Loucy (cell line): ENCODE results near the gene EXD3.

ENCODE experiments used
- EZH2phosphoT487 ChIP-seq: fragments of 200-600 bp; IDR thresholded peaks from 2 replicates; pipeline ENCODE4 v1.6.1; 2018; ENCODE audit warnings: antibody characterized with exemption, mild to moderate bottlenecking, moderate library complexity, borderline replicate concordance
- TF ChIP-seq, protein P1 (sequence below): fragments of 200-600 bp; sonication (generic); conservative IDR thresholded peaks from 2 replicates; pipeline ENCODE4 v1.5.1; 2014; ENCODE audit warnings: mild to moderate bottlenecking, antibody characterized with exemption, low read length

- TF ChIP-seq, protein P1, sequence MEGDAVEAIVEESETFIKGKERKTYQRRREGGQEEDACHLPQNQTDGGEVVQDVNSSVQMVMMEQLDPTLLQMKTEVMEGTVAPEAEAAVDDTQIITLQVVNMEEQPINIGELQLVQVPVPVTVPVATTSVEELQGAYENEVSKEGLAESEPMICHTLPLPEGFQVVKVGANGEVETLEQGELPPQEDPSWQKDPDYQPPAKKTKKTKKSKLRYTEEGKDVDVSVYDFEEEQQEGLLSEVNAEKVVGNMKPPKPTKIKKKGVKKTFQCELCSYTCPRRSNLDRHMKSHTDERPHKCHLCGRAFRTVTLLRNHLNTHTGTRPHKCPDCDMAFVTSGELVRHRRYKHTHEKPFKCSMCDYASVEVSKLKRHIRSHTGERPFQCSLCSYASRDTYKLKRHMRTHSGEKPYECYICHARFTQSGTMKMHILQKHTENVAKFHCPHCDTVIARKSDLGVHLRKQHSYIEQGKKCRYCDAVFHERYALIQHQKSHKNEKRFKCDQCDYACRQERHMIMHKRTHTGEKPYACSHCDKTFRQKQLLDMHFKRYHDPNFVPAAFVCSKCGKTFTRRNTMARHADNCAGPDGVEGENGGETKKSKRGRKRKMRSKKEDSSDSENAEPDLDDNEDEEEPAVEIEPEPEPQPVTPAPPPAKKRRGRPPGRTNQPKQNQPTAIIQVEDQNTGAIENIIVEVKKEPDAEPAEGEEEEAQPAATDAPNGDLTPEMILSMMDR, result no peak
- TF ChIP-seq EZH2phosphoT487, result no peak
These were observed 143.1 kb downstream of the EXD3 start for GRCh38 chr9:137279741-137280473.
